DMS 273 treated with DMSO at 0.1 percent for 48 hours (cell line): ENCODE measurements around the gene LRP1B.

ENCODE experiments used
- DNase-seq: peaks from one replicate; lab custom pipeline; 2025; lab: John Stamatoyannopoulos, UW

LRP1B gene

DNA sequence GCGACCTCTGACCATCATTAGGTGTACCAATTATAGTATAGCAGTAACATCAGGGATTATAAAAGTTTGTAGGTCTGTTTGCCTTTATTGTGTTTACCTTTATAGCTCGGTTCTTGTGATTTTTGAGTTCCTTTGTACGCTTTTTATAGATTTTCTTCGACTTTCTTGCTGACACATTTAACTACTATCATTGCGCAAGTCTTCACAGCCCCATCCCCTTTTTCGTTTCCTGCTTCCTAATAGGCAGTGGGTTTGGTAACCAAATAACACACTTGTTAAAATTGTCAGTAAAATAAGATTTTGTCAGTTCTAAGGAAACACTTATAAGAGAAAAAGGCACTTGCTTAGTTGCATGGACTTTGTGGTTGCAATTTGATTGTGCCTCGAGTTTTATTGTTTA, 541.5 kb downstream of the LRP1B start:
- no peak for DNase-seq

DNA sequence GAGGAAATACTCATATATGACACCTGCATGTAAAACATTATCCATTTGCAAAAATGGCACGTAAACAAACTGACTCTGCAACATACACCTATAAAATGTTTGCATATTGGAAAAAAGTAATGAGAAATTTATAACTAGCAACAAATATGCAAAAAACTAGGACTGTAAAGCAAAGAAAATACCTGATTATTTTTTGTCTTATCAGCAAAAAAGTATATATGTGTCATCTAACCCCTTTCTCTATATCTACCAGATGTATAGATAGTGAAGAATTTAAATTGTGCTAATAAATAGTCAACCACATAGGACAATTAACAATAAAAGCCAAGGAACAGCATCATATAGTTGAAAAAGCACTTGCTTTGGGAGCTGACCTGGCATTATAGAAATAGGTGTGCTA, 543.8 kb downstream of the LRP1B start:
- no peak for DNase-seq

GRCh38 chr2:141582213-141582612, 548.6 kb downstream of the LRP1B start:
- DNase-seq: no peak

GRCh38 chr2:141579071-141579470, 551.7 kb downstream of the LRP1B start:
- no peak for DNase-seq

DNA sequence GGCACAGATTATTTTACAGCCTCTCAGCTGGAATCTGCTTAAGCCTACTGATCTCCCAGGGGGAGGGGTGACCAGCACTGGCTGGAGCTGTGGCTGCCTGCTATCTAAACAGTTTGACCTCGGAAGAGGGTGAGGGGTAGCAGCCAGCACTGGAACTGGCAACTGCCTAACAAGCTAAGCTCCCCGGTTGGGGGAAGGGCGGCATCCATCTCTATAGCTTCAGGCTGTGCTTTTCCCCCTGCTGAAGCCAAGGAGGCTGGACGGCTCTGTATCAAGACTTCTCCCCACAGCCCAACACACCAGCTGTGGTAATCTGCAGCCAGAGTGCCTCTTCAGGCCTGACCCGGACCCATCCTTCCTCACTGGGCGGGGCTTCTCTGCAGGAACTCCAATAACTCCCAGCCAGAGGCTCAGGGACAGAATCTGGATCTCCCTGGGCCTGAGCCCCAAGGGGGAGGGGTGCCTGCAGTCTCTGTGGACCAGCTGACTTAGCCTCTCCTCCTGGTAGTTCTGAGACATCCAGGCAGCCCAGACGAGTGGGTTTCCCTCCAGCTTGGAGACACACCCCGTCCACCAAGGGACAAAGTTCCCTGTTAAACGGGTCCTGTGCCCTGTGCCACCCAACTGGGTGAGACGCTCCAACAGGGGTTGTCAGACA, 560.2 kb downstream of the LRP1B start:
- DNase-seq: no peak

DNA sequence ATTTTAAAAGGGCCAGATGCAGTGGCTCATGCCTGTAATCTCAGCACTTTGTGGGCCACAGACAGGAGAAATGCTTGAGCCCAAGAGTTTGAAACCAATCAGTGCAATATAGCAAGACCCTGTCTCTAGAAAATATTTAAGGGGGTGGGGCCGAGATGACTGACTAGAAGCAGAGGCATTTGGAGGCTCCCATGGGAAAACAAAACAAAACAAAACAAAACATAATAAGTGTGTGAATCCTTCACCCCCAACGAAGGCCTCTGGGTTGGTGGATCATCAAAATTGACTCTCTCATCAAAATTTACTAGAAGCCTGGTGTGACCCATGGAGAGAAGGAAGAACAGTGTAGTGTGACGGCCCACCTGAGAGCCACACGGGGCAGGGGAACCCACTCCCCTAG, 560.9 kb downstream of the LRP1B start:
- DNase-seq: no peak

DNA sequence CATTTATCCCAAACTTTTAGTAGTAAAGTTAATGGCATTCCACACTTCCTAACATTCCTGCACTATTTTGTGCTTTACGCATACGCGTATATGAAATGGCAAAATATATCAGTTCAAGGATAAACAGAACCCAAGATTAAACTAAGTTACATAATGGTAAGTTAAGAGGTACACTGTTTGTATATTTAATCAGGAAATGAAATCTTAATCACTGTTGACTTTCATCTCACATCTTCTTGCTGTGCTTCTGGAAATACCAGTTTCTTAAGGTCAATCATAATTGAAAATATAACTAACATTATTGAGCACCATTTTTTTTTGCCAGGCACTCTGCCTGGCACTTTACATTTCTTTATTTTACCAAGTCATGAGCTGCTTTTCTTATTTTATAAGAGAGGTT, 565.2 kb downstream of the LRP1B start:
- no peak for DNase-seq

DNA sequence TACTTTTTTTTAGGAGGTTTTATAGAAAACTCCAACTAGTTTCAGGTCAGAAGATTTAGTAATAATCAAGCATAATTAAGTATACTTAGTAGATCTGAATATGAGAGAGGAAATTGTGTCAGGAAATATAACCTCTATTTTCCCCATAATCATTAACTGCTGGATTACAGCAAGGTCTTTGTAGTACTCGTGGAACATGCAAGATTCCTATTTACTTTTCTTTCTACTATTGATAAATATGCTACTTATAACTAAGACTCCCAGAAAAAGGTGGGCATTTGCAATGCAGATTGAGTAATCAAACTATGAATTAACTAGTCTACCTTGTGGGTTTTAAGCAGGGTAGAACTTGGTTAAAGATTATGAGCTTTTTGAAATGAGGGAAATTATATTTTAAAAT, 570.1 kb downstream of the LRP1B start:
- DNase-seq: no peak

DNA sequence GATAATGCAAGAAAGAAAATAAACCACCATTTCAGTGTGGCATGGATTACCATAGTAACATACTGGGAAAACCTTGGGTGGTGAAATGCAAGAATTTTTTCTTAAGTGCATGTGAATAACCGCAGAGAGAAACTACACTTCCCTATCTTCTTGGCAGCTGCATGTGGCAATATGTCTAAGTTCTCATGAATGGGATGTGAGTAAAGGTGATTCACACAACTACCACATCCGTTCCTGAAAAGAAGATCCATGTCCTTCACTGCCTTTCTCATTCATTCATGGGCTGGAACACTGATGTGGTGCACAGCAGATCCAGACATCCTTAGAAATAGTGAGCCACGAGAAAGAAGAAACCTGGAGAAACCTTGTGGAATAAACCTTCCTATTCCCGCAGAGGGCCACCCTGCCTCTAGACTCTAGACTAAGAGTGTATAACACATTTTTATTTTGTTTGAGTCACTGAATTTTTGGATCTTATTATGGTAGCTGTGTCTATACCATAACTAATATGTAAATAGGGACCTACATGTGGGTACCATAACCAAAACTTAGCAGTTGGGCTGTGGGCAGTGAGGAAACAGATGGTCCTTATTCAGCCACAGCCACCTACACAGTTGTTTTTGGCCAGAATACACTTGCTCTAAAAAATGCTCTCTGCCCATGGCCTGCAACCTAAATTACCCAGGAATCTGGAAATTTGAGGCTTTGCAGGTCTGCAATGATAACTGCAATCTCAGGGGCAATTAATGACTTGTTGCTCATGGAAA, 573.3 kb downstream of the LRP1B start:
- no peak for DNase-seq

GRCh38 chr2:141555876-141556470, 574.8 kb downstream of the LRP1B start:
- DNase-seq: no peak

DNA sequence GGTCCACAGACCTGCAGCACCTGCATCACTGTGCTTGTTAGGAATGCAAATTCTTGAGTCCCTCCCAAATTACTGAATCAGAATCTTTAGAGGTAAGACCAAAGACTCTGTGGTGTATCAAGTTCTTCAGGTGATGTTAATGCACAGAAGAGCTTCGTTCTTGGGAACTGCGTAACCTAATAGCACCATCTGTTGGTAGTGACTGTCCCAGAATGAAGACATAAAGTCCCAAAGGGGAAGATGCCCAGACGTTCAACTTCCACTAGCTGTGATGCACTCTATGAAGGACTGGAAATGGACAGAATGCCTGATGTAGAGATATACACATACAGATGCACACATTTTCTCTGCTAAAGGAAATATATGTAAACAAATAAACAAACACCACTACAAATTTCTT, 576.0 kb downstream of the LRP1B start:
- DNase-seq: peak; percentile 14

DNA sequence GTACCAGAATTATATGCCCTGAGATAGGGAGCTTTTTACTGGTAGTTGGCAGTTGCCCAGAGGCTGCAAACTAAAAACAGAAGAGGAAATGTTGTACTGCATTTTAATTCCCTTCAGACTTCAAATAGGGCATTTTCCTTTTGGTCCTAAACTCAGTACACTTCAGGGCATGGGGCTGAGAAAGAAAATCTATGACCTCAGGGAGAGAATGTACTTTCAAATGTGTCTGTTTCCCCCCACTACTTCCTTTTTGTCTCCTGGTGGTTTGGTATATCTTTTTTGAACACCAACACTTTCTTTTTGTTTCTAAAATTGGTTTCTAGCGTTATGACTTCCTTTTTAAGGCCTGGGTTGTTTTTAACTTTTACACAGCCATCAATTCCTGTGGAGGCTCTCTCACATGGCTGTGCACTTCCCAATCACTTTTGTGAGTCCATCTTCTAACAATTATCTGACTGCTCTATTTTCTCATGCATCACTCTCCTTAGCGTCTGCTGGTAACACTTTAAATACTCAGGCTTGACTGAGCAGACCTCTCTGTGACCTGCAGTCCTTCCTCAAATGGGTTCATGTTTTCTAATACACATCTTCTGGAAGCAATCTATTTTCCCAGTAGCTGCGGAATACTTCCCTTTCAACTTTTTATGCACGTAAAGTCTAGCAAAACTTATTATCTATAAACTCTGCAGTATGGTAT, 596.0 kb downstream of the LRP1B start:
- DNase-seq: no peak

- no peak for DNase-seq
These were observed 601.2 kb downstream of the LRP1B start for GRCh38 chr2:141529659-141530058.

DNA sequence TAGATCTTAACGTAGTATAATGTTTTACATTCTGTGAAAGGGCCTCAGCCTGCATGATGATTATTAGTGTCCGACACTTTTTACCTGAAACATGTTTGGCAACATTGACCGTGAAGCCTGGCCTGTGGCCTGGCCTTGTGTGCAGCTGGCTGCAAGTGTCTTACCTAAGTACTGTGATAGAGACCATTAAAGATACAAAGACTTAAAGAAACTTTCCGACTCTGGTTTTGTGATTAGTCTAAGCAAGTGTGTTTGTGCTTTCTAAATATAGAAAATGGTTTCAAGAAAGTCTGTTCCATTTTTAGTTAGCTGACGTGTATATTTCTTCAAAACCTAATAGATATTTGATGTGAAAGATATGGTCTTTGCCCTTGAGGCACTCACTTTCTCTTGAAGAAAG, 601.8 kb downstream of the LRP1B start:
- DNase-seq: no peak

- no peak for DNase-seq
These were observed 604.1 kb downstream of the LRP1B start for GRCh38 chr2:141526760-141527159.

- no peak for DNase-seq
These were observed 606.0 kb downstream of the LRP1B start for GRCh38 chr2:141524777-141525176.

DNA sequence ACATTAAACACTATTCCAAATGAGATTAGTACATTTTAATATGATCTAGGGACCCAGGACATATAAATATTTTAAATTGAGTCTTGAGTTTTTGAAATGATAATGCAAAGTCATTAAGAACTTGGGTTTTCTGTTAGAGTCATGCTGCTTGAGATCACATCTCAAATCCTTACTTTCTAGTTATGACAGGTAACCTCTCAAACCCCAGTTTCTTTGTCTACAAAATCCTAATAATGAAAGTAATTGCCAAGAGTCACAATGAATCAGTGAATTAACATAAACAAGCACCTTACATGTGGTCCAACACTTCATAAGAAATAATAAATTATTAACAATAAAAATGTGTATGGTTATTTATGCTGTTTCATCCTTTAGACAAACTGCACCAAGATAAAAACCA, 607.6 kb downstream of the LRP1B start:
- DNase-seq: no peak

- no peak for DNase-seq
These were observed 608.1 kb downstream of the LRP1B start for GRCh38 chr2:141522702-141523101.

GRCh38 chr2:141522048-141522447, 608.8 kb downstream of the LRP1B start:
- no peak for DNase-seq

GRCh38 chr2:141519906-141520305, 610.9 kb downstream of the LRP1B start:
- DNase-seq: no peak

GRCh38 chr2:141517852-141518421, 612.9 kb downstream of the LRP1B start:
- DNase-seq: no peak

DNA sequence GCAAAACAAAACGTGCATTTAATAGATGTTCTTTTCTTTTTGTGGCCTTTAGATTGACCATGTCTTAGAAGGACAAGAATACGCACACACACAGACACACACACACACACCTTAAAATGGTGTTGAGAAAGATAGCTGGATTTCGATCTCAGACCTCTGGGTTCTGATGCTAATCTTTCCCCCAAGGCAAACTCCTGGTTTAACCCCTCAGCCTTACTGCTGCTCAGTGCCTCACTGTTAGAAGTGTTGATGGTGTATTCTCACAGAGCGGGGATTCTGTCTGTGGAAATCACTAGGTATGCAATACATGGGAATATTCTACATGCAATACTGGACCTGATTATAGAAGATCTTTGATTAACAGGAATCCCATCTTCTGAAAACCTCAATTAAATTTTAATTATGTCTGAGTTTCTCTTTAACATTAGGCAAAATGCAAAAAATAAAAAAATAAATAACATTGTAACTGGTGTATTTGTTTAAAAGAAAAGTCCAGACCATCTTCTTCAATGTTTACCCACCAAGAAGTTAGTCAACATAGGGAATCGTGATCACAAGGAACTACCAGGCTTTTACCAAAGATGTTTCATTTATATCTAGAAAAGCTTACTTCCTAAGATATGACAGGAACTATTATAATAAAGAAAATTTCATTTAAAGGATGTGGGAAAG, 613.5 kb downstream of the LRP1B start:
- no peak for DNase-seq
